Osteoblast (primary cell): ENCODE measurements around the gene WDR3. TPM values are rescaled to one million over a fixed set of nuclear protein-coding genes. Genes with fewer than 3 reads are reported as not detected.

Experiments
- DNase-seq: peaks from one replicate; pipeline ENCODE4 v3.0.0; 2011; ENCODE audit warnings: low spot score, mixed read lengths; ENCODE audit not compliant: insufficient read length; ENCODE audit errors: missing footprints
- H2AFZ ChIP-seq: 2 replicates; pipeline ENCODE4 v1.6.0; 2011; ENCODE audit warnings: mild to moderate bottlenecking, low read length
- H3K27ac ChIP-seq: 2 replicates; pipeline ENCODE4 v1.5.1; 2011; ENCODE audit warnings: mild to moderate bottlenecking, low read depth, low read length, moderate library complexity
- H3K27me3 ChIP-seq: 2 replicates; pipeline ENCODE4 v1.6.0; 2012; ENCODE audit warnings: mild to moderate bottlenecking, control low read depth, inconsistent platforms, low read length, moderate library complexity; ENCODE audit not compliant: insufficient read depth
- H3K36me3 ChIP-seq: 2 replicates; pipeline ENCODE4 v1.5.1; 2011; ENCODE audit warnings: mild to moderate bottlenecking, low read length, control low read depth, moderate library complexity; ENCODE audit not compliant: insufficient read depth
- H3K4me1 ChIP-seq: 2 replicates; pipeline ENCODE4 v1.5.1; 2011; ENCODE audit warnings: mild to moderate bottlenecking, low read length, control low read depth, moderate library complexity; ENCODE audit not compliant: insufficient read depth
- H3K4me2 ChIP-seq: 2 replicates; pipeline ENCODE4 v1.6.0; 2011; ENCODE audit warnings: mild to moderate bottlenecking, low read length; ENCODE audit not compliant: insufficient read depth
- H3K4me3 ChIP-seq: fragments of 200-600 bp; sonication (generic); 3 replicates; pipeline ENCODE4 v1.5.1; 2012; ENCODE audit warnings: mild to moderate bottlenecking, low read length, inconsistent platforms; ENCODE audit not compliant: insufficient read depth
- H3K79me2 ChIP-seq: 2 replicates; pipeline ENCODE4 v1.6.0; 2012; ENCODE audit warnings: mild to moderate bottlenecking, low read length, control low read depth, inconsistent platforms; ENCODE audit not compliant: insufficient read depth
- H3K9me3 ChIP-seq: 2 replicates; pipeline ENCODE4 v1.5.1; 2011; ENCODE audit warnings: low read depth, low read length, control low read depth
- H4K20me1 ChIP-seq: 2 replicates; pipeline ENCODE4 v1.6.0; 2012; ENCODE audit warnings: mild to moderate bottlenecking, low read length, control low read depth; ENCODE audit not compliant: insufficient read depth
- total RNA-seq: library from RNA; depleted of rRNA; stranded (reverse); fragments of >200 nt; gene quantifications from 2 replicates; pipeline ENCODE4 v1.2.3, GENCODE V29; 2012
- TF ChIP-seq, protein P1 (sequence below): IDR thresholded peaks from 2 replicates; pipeline ENCODE4 v1.5.1; 2011; ENCODE audit warnings: mild to moderate bottlenecking, low read depth, low read length, moderate library complexity; ENCODE audit errors: extremely low read depth

WDR3 gene
- total RNA-seq, 1 donor: 11.2 TPM

DNA sequence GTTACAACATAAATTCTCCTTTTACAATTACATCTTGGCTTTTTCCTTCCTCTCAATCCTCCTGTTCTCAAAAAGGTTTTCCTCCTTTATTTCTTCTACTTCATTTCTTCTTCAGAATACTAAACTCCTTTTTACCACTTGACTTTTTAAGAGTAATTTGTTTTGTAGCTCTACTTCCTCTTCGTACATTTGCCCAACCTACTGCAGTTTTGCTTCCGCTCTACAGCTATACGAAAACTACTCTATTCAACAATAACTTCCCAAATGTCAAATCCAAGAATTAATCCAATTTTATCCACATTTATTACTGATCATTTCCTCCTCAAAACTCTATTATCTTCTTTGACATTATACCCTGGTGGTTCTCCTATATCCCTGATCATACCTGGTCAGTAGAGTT lies 3.6 kb upstream of the WDR3 start:
- H3K27me3 ChIP-seq: no peaks in the 10 kb centered on the region
- H3K36me3 ChIP-seq: no peaks in the 10 kb centered on the region
- no peak overlapping the region for H2AFZ ChIP-seq
- no peak overlapping the region for H3K27ac ChIP-seq
- no peaks in the 10 kb centered on the region for H3K9me3 ChIP-seq
- TF ChIP-seq, protein P1, sequence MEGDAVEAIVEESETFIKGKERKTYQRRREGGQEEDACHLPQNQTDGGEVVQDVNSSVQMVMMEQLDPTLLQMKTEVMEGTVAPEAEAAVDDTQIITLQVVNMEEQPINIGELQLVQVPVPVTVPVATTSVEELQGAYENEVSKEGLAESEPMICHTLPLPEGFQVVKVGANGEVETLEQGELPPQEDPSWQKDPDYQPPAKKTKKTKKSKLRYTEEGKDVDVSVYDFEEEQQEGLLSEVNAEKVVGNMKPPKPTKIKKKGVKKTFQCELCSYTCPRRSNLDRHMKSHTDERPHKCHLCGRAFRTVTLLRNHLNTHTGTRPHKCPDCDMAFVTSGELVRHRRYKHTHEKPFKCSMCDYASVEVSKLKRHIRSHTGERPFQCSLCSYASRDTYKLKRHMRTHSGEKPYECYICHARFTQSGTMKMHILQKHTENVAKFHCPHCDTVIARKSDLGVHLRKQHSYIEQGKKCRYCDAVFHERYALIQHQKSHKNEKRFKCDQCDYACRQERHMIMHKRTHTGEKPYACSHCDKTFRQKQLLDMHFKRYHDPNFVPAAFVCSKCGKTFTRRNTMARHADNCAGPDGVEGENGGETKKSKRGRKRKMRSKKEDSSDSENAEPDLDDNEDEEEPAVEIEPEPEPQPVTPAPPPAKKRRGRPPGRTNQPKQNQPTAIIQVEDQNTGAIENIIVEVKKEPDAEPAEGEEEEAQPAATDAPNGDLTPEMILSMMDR: no peak
- H3K4me2 ChIP-seq: no peak overlapping the region
- H3K79me2 ChIP-seq: peaks cover 82% of the 10 kb centered on the region
- peaks cover 14% of the 10 kb centered on the region for H3K4me1 ChIP-seq
- peaks cover 28% of the 10 kb centered on the region for H4K20me1 ChIP-seq
- DNase-seq: no peak
- H3K4me3 ChIP-seq: no peak overlapping the region

DNA sequence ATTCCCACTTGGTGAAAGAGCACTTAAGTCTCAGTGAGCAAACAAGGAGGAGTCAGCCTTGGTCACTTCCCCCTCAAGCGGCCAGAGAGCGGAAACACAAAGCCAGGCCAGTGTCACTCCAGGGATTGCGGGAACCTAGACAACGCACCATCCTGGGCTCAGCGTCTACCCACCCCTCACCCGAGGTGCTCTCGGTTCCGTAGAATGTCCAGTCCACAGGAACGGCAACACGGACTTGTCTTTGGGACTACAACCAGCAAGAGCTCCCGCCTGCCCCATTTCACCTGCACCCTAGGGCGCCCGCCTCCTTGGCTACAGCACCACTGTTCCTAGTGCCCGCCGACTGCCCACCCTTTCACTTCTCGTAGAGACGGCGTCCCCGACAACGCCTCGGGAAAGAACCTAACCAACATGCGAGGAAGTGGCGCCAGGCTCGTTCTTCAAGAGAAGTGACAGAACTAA lies 627 bp upstream of the WDR3 start:
- TF ChIP-seq, protein P1: peak; percentile 28
- H3K79me2 ChIP-seq: peaks cover 93% of the 10 kb centered on the region
- H2AFZ ChIP-seq: peak overlapping the region; percentile 94
- H4K20me1 ChIP-seq: peaks cover 34% of the 10 kb centered on the region
- H3K4me1 ChIP-seq: peaks cover 19% of the 10 kb centered on the region
- peak overlapping the region; percentile 86 for H3K4me3 ChIP-seq
- H3K4me2 ChIP-seq: peak overlapping the region; percentile 84
- DNase-seq: peak; percentile 81
- H3K27me3 ChIP-seq: no peaks in the 10 kb centered on the region
- no peaks in the 10 kb centered on the region for H3K9me3 ChIP-seq
- H3K27ac ChIP-seq: peak overlapping the region; percentile 58
- H3K36me3 ChIP-seq: no peaks in the 10 kb centered on the region

DNA sequence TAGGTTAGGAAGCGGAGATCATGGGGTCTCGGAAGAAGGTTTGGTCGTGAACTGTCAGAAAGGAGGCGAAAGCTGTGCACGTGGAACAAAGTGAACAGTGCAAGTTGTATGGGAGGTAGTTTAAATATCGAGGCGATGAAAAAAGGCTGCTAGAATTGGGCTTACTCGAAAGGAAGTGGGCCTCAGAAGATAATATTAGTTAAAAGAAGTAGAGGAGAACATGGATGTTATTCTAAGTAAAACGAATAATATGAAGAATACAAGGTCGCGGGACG lies 571 bp downstream of the WDR3 start:
- H3K4me2 ChIP-seq: peak overlapping the region; percentile 84
- DNase-seq: no peak
- no peaks in the 10 kb centered on the region for H3K9me3 ChIP-seq
- peak overlapping the region; percentile 58 for H3K27ac ChIP-seq
- H3K4me3 ChIP-seq: peak overlapping the region; percentile 86
- peak overlapping the region; percentile 94 for H2AFZ ChIP-seq
- TF ChIP-seq, protein P1: no peak
- no peaks in the 10 kb centered on the region for H3K27me3 ChIP-seq
- peaks cover 8% of the 10 kb centered on the region for H3K36me3 ChIP-seq
- peaks cover 29% of the 10 kb centered on the region for H4K20me1 ChIP-seq
- peaks cover 89% of the 10 kb centered on the region for H3K79me2 ChIP-seq
- peaks cover 19% of the 10 kb centered on the region for H3K4me1 ChIP-seq

DNA sequence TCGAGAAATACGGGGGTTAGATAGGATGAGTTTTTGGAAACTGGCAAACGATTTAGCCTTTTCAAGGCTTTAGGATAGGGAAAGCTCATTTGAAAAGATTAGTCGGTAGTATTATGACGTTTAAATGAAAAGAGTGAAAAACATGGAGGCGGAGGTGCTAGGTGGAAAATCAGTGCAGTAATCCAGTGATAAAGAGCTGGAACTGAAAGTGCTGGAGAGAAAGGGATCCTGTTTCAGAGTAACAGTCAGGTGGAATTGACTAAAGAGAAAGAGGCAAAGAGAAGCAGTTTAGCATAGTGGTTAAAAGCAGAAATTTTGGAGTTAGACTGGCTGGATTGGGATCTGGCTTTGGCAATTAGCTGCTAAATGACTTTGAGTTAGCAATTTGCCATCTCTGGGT lies 945 bp downstream of the WDR3 start:
- peaks cover 26% of the 10 kb centered on the region for H4K20me1 ChIP-seq
- H3K79me2 ChIP-seq: peaks cover 85% of the 10 kb centered on the region
- H3K9me3 ChIP-seq: no peaks in the 10 kb centered on the region
- peak overlapping the region; percentile 58 for H3K27ac ChIP-seq
- peaks cover 10% of the 10 kb centered on the region for H3K36me3 ChIP-seq
- TF ChIP-seq, protein P1: no peak
- H3K27me3 ChIP-seq: no peaks in the 10 kb centered on the region
- peak overlapping the region; percentile 84 for H3K4me2 ChIP-seq
- H3K4me1 ChIP-seq: peaks cover 19% of the 10 kb centered on the region
- H2AFZ ChIP-seq: peak overlapping the region; percentile 94
- peak; percentile 51 for DNase-seq
- H3K4me3 ChIP-seq: peak overlapping the region; percentile 86
